AG04449 (cell line): ENCODE data around the gene ULK4.
"Not testable (repeated sequence)": the region's sequence is repeated elsewhere in the genome, so short reads cannot be mapped to it uniquely, and the experiment has no call there.

ENCODE experiments used
- CTCF ChIA-PET: fragments of 350-600 bp; formaldehyde crosslinking; extraction: SDS; loops from one replicate; lab custom pipeline; 2021; ENCODE audit warnings: antibody characterized with exemption; lab: Yijun Ruan, JAX
- POLR2A ChIA-PET: fragments of 400-600, 350-600 bp; formaldehyde crosslinking; extraction: SDS; loops from one replicate; lab custom pipeline; 2020; ENCODE audit warnings: antibody characterized with exemption, inconsistent platforms; lab: Yijun Ruan, JAX
- DNase-seq: peaks from one replicate; pipeline ENCODE4 v3.0.0-alpha.2; 2010; ENCODE audit warnings: low read depth, low spot score
- H3K4me3 ChIP-seq: 2 replicates; pipeline ENCODE4 v1.5.1; 2011; ENCODE audit warnings: low read depth, mild to moderate bottlenecking, control low read depth, low read length
- TF ChIP-seq, protein P1 (sequence below): IDR thresholded peaks from one replicate; pipeline ENCODE4 v1.5.1; 2011; ENCODE audit warnings: mild to moderate bottlenecking, moderate library complexity, low read length, control low read depth, inconsistent platforms; ENCODE audit not compliant: insufficient read depth; ENCODE audit errors: missing control alignments

Gene ULK4

DNA sequence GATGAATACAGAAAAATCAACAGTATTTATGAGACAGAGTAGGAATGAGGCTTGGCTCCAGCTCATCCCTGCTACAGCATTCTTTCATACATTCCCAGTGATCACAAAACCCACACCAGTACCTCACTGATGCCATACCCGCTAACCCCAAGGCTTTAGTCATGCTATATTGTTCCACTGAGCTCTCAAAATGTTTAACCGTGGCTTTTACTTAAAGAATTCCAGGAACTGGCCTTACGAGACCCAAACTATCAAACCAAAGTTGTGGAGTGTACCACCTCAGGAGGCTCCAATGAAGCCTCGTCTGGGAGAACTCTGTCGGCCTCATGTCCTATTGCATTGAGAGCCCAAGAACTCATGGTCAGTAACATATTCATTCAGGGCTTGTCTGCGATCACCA is 278.9 kb downstream of the ULK4 start:
- POLR2A ChIA-PET = interaction anchor here (0.6 to 2.2 kb wide), 5 partner anchors 28 to 1164 kb away, joined by 3 to 5 read pairs (median 5); partner anchors contain the start of gene CTNNB1
- CTCF ChIA-PET = interaction anchor here (0.8 kb wide), 1 partner anchor 1102 kb away, joined by 3 read pairs; no protein-coding TSS in a partner anchor
- DNase-seq = peak; percentile 90
- H3K4me3 ChIP-seq = no peak overlapping the region
- TF ChIP-seq, protein P1, sequence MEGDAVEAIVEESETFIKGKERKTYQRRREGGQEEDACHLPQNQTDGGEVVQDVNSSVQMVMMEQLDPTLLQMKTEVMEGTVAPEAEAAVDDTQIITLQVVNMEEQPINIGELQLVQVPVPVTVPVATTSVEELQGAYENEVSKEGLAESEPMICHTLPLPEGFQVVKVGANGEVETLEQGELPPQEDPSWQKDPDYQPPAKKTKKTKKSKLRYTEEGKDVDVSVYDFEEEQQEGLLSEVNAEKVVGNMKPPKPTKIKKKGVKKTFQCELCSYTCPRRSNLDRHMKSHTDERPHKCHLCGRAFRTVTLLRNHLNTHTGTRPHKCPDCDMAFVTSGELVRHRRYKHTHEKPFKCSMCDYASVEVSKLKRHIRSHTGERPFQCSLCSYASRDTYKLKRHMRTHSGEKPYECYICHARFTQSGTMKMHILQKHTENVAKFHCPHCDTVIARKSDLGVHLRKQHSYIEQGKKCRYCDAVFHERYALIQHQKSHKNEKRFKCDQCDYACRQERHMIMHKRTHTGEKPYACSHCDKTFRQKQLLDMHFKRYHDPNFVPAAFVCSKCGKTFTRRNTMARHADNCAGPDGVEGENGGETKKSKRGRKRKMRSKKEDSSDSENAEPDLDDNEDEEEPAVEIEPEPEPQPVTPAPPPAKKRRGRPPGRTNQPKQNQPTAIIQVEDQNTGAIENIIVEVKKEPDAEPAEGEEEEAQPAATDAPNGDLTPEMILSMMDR = no peak

DNA sequence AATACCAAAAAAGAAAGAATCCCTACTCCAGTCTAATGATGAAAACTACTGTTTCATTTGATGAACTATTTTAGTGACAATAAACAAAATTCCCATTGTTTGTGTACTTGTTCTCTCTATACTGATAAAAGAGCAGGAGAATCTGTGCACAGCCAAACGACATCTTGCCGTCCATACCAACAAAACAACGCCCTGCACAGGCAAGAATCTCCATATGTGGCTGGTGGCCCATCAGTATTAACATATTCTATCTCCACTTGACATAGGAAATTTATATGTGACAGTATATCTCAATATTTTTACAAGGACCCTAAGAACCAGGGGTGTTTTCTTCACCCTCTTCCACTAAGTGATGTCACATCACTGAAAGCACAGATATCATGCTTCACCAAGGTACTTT is 279.5 kb downstream of the ULK4 start:
- no peak overlapping the region for H3K4me3 ChIP-seq
- ChIA-PET POLR2A (interaction anchor here (0.7 to 2.2 kb wide), 4 partner anchors 29 to 483 kb away, joined by 3 to 5 read pairs (median 5); partner anchors contain the start of gene CTNNB1), CTCF (interaction anchor here (0.8 kb wide), 1 partner anchor 1101 kb away, joined by 3 read pairs; no protein-coding TSS in a partner anchor)
- TF ChIP-seq, protein P1 = no peak
- no peak for DNase-seq

DNA sequence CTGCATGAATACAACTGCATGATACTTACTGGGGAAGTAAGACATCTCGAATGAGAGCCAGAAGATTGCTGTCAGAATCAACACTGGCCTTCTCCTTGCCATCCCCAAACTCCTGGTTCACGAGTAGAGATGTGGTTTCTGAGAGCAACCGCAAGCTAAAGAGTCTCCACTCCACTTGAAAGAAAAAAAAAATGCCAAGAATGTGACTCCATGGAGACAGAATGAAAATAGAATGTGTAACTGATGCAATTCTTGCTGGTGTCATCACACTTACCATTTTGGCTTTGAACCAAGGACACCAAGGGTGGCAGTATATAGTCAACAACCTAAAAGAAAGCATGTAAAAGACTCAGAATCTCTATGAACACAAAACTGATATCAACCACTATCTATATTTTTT is 280.4 kb downstream of the ULK4 start:
- ChIA-PET CTCF (no interaction called here), POLR2A (interaction anchor here (0.7 to 1.5 kb wide), 3 partner anchors 101 to 483 kb away, joined by 3 to 5 read pairs (median 3); partner anchors contain the start of gene CTNNB1)
- no peak overlapping the region for H3K4me3 ChIP-seq
- TF ChIP-seq, protein P1 = no peak
- peak; percentile 96 for DNase-seq

DNA sequence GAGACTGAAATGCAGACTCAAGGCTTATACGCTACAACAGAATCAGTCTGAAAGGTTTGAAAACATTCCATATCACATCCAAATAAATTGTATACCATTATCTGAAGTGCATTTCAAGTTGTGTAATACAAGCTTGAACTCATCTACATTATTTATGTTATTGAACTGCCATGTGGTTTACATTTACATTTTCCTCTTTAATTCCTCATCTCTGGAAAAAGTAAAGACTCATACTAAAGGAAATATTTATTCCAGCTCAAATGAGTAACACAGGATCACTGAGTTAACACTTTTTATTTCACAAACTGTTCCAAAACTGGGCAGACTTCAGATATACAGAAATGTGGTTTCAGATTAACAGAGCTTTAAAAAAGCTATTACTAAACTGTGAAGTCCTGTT is 282.5 kb downstream of the ULK4 start:
- H3K4me3 ChIP-seq = no peak overlapping the region
- CTCF ChIA-PET = interaction anchor here (0.7 kb wide), 1 partner anchor 37 kb away, joined by 3 read pairs; no protein-coding TSS in a partner anchor
- no peak for DNase-seq
- POLR2A ChIA-PET = interaction anchor here (0.5 to 0.9 kb wide), 2 partner anchors 479 to 1206 kb away, joined by 3 read pairs; no protein-coding TSS in a partner anchor
- TF ChIP-seq, protein P1 = no peak

GRCh38 chr3:41675102-41675501 is 286.8 kb downstream of the ULK4 start:
- DNase-seq, POLR2A ChIA-PET, H3K4me3 ChIP-seq, CTCF ChIA-PET: not testable (repeated sequence)

- TF ChIP-seq, protein P1 = no peak
- ChIA-PET CTCF (no interaction called here), POLR2A (no interaction called here)
- no peak overlapping the region for H3K4me3 ChIP-seq
- DNase-seq = no peak
These were observed 287.5 kb downstream of the ULK4 start for GRCh38 chr3:41674449-41674848.

- ChIA-PET POLR2A (no interaction called here), CTCF (no interaction called here)
- TF ChIP-seq, protein P1 = no peak
- DNase-seq = no peak
- no peak overlapping the region for H3K4me3 ChIP-seq
These were observed 288.3 kb downstream of the ULK4 start for GRCh38 chr3:41673650-41674049.
